CD14-positive monocyte (primary cell): ENCODE results near the gene SLC37A3. TPM values are rescaled to one million over a fixed set of nuclear protein-coding genes. Genes with fewer than 3 reads are reported as not detected.
"Not testable (repeated sequence)": the region's sequence is repeated elsewhere in the genome, so short reads cannot be mapped to it uniquely, and the experiment has no call there.

Experiments
- DNase-seq, 3 donors: peaks; one replicate each; pipeline ENCODE4 v3.0.0-alpha.2; 2011 to 2022
- H2AFZ ChIP-seq: 2 replicates; pipeline ENCODE4 v1.6.0; 2012; ENCODE audit warnings: mild to moderate bottlenecking, low read depth, low read length, inconsistent platforms; ENCODE audit not compliant: insufficient read depth, poor library complexity, severe bottlenecking
- H3K27ac ChIP-seq, 2 donors: 1 replicate in 1 of 2; 2 replicates in 1 of 2; pipeline ENCODE4 v1.5.1; 2012 to 2013; ENCODE audit warnings: low read length in 2 of 2, control low read depth in 1 of 2, inconsistent platforms in 1 of 2, low read depth in 1 of 2, mild to moderate bottlenecking in 1 of 2
- H3K27me3 ChIP-seq, 2 donors: one replicate each; pipeline versions ENCODE4 v1.6.0 to v1.6.1; 2011 to 2013; ENCODE audit warnings: low read length in 2 of 2; ENCODE audit not compliant: control insufficient read depth in 2 of 2, insufficient read depth in 2 of 2
- H3K36me3 ChIP-seq, 2 donors: replicated peaks in 1 of 2; 1 replicate in 1 of 2; 2 replicates in 1 of 2; pipeline versions ENCODE4 v1.5.1 to v1.6.1; 2012 to 2013; ENCODE audit warnings: low read length in 2 of 2, control low read depth in 1 of 2, inconsistent platforms in 1 of 2, mild to moderate bottlenecking in 1 of 2; ENCODE audit not compliant: insufficient read depth in 2 of 2, control insufficient read depth in 1 of 2
- H3K4me1 ChIP-seq, 2 donors: 1 replicate in 1 of 2; 2 replicates in 1 of 2; pipeline versions ENCODE4 v1.5.1 to v1.6.1; 2012 to 2013; ENCODE audit warnings: low read length in 2 of 2, control low read depth in 1 of 2, inconsistent platforms in 1 of 2, mild to moderate bottlenecking in 1 of 2, moderate library complexity in 1 of 2; ENCODE audit not compliant: insufficient read depth in 2 of 2, control insufficient read depth in 1 of 2
- H3K4me2 ChIP-seq: replicated peaks from 2 replicates; pipeline ENCODE3; 2012; ENCODE audit warnings: low read length, moderate library complexity, mild to moderate bottlenecking; ENCODE audit not compliant: poor library complexity, severe bottlenecking; ENCODE audit errors: extremely low read depth
- H3K4me3 ChIP-seq, 3 experiments: fragments of 200-600 bp in 1 of 3; sonication (generic) in 1 of 3; replicated peaks in 1 of 3; 1 replicate in 2 of 3; 2 replicates in 1 of 3; pipeline ENCODE4 v1.5.1; 2011 to 2013; ENCODE audit warnings: low read length in 3 of 3, mild to moderate bottlenecking in 3 of 3, control low read depth in 2 of 3, low read depth in 2 of 3, inconsistent platforms in 1 of 3, moderate library complexity in 1 of 3
- H3K79me2 ChIP-seq: 2 replicates; pipeline ENCODE4 v1.6.0; 2012; ENCODE audit warnings: mild to moderate bottlenecking, control low read depth, inconsistent platforms, low read length, moderate library complexity; ENCODE audit not compliant: insufficient read depth
- H3K9ac ChIP-seq: 2 replicates; pipeline ENCODE4 v1.6.0; 2017; ENCODE audit warnings: low read length, mild to moderate bottlenecking; ENCODE audit not compliant: insufficient read depth, poor library complexity, severe bottlenecking
- H3K9me3 ChIP-seq, 2 donors: replicated peaks in 1 of 2; 1 replicate in 1 of 2; 2 replicates in 1 of 2; pipeline versions ENCODE4 v1.5.1 to v1.6.1; 2012 to 2013; ENCODE audit warnings: low read length in 2 of 2, control low read depth in 1 of 2; ENCODE audit not compliant: control insufficient read depth in 1 of 2, insufficient read depth in 1 of 2
- H4K20me1 ChIP-seq: 2 replicates; pipeline ENCODE4 v1.6.0; 2012; ENCODE audit warnings: mild to moderate bottlenecking, low read length, control low read depth, moderate library complexity; ENCODE audit not compliant: insufficient read depth
- H3K27ac Mint-ChIP-seq, 7 donors: one replicate each; pipeline ENCODE4 v1.8.0; 2020; ENCODE audit warnings: mild to moderate bottlenecking in 7 of 7, mixed read lengths in 7 of 7, moderate library complexity in 6 of 7, inconsistent platforms in 2 of 7
- H3K27me3 Mint-ChIP-seq, 3 donors: one replicate each; pipeline ENCODE4 v1.8.0; 2021 to 2022; ENCODE audit warnings: low read depth in 3 of 3, mild to moderate bottlenecking in 3 of 3, mixed read lengths in 3 of 3, moderate library complexity in 3 of 3, inconsistent platforms in 1 of 3
- H3K36me3 Mint-ChIP-seq, 2 donors: one replicate each; pipeline ENCODE4 v1.8.0; 2020; ENCODE audit warnings: mixed read lengths in 2 of 2, inconsistent platforms in 1 of 2, mild to moderate bottlenecking in 1 of 2
- H3K4me1 Mint-ChIP-seq: one replicate; pipeline ENCODE4 v1.8.0; 2020; ENCODE audit warnings: mild to moderate bottlenecking, mixed read lengths
- H3K4me3 Mint-ChIP-seq, 2 donors: one replicate each; pipeline ENCODE4 v1.8.0; 2020; ENCODE audit warnings: mild to moderate bottlenecking in 2 of 2, mixed read lengths in 2 of 2, moderate library complexity in 1 of 2
- H3K9me3 Mint-ChIP-seq, 7 donors: one replicate each; pipeline ENCODE4 v1.8.0; 2020 to 2022; ENCODE audit warnings: mixed read lengths in 7 of 7, mild to moderate bottlenecking in 6 of 7, moderate library complexity in 6 of 7, inconsistent platforms in 2 of 7
- CTCF ChIP-seq: fragments of 200-600 bp; IDR thresholded peaks from one replicate; pipeline ENCODE4 v1.8.0; 2022; ENCODE audit warnings: antibody characterized with exemption, mild to moderate bottlenecking
- WGBS: methylation state at CpG from one replicate; pipeline ENCODE4 v1.1.5; 2013; ENCODE audit warnings: missing lambda C conversion rate; ENCODE audit not compliant: insufficient coverage; 5-methylcytosine and 5-hydroxymethylcytosine counted together
- intact Hi-C, 2 donors: fragments of 100-400 bp; cut with micrococcal nuclease; formaldehyde crosslinking; loops; one replicate each; pipeline versions ENCODE4 v1.15.0 to v1.15.1; 2023
- polyA plus RNA-seq, 3 donors: library from polyadenylated mRNA; depleted of rRNA in 1 of 3; unstranded in 2 of 3; stranded (reverse) in 1 of 3; fragments of 300-500 nt in 2 of 3; fragments of >200 nt in 1 of 3; fragmentation: Illumina TruSeq in 2 of 3; gene quantifications; 1 replicate in 2 of 3; 2 replicates in 1 of 3; pipeline ENCODE4 v1.2.3, GENCODE V29; 2012 to 2021

SLC37A3 gene
- polyA plus RNA-seq, 3 donors, result 3.1 to 26.1 (median 5.2) TPM

DNA sequence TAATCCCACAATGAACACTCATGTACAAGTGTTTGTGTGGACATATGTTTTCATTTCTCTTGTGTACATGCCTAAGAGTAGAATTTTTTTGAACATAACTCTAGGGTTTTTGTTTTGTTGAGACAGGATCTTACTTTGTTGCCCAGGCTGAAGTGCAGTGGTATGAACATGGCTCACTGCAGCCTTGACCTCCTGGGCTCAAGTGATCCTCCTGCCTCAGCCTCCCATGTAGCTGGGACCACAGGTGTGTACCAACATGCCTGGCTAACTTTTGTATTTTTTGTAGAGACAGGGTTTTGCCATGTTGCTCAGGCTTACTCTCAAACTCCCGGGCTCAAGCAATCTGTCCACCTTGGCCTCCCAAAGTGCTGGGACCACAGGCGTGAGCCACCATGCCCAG lies 87.2 kb downstream of the SLC37A3 start:
- 100% methylated on average over 1 of the region's 2 CpGs for WGBS
- H3K4me2 ChIP-seq, H3K27me3 Mint-ChIP-seq, H3K4me3 Mint-ChIP-seq, H3K9ac ChIP-seq, H3K36me3 Mint-ChIP-seq, H3K4me3 ChIP-seq, H4K20me1 ChIP-seq, DNase-seq, H3K9me3 ChIP-seq, H3K36me3 ChIP-seq, H2AFZ ChIP-seq, H3K27me3 ChIP-seq, H3K9me3 Mint-ChIP-seq: not testable (repeated sequence)
- Mint-ChIP-seq H3K4me1 (peaks cover 82% of the 10 kb centered on the region), H3K27ac (peak overlapping the region in 6 of 7 donors; percentile 13 to 97 (median 74))
- Histone ChIP-seq H3K79me2 (peaks cover 17% of the 10 kb centered on the region), H3K4me1 (peaks cover 69 to 79% of the 10 kb centered on the region in 2 donors), H3K27ac (peak overlapping the region in 1 of 2 donors; percentile 95)
- intact Hi-C loops, result loop anchor here in 1 of 2 donors (5.0 kb wide), 1 partner anchor 79 kb away; no protein-coding TSS in a partner anchor

- Histone ChIP-seq H3K36me3 (no peaks in the 10 kb centered on the region), H4K20me1 (no peaks in the 10 kb centered on the region), H3K4me1 (peaks cover 69 to 79% of the 10 kb centered on the region in 2 donors), H3K79me2 (peaks cover 13% of the 10 kb centered on the region), H3K9me3 (no peaks in the 10 kb centered on the region), H3K27ac (no peak overlapping the region), H3K4me3 (no peak overlapping the region), H3K4me2 (peak overlapping the region; percentile 19), H3K27me3 (no peaks in the 10 kb centered on the region), H2AFZ (no peak overlapping the region), H3K9ac (no peak overlapping the region)
- no CpG with 5 or more reads among the region's 3 CpGs for WGBS
- peak overlapping the region in 1 of 2 donors; percentile 73 for H3K4me3 Mint-ChIP-seq
- H3K36me3 Mint-ChIP-seq, result peaks cover 3 to 4% of the 10 kb centered on the region in 2 donors
- peak overlapping the region; percentile 4 to 97 (median 63) for H3K27ac Mint-ChIP-seq
- TF ChIP-seq CTCF, result no peak
- peaks cover 0 to 8% (median 5%) of the 10 kb centered on the region in 7 donors for H3K9me3 Mint-ChIP-seq
- peaks cover 83% of the 10 kb centered on the region for H3K4me1 Mint-ChIP-seq
- no peak for DNase-seq
- H3K27me3 Mint-ChIP-seq, result peaks cover 0 to 4% (median 1%) of the 10 kb centered on the region in 3 donors
- intact Hi-C loops, result loop anchor here in 1 of 2 donors (5.0 kb wide), 1 partner anchor 78 kb away; no protein-coding TSS in a partner anchor
Measured at GRCh38 chr7:140310337-140311002, 87.9 kb downstream of the SLC37A3 start.
